GM18861 (cell line): ENCODE data around the gene VEGFA.
A peak's percentile ranks its signal among the peaks of the same experiment; 100 is the strongest.

Source experiments
- ATAC-seq: cut with Tn5 transposase; IDR thresholded peaks from one replicate; pipeline ENCODE4 v1.9.1; 2021; ENCODE audit not compliant: unreplicated experiment

VEGFA gene

GRCh38 chr6:43769526-43770371 is at the start of gene VEGFA:
VEGFA (plus strand) TSS chr6:43770211.
- peak; percentile 38 for ATAC-seq

DNA sequence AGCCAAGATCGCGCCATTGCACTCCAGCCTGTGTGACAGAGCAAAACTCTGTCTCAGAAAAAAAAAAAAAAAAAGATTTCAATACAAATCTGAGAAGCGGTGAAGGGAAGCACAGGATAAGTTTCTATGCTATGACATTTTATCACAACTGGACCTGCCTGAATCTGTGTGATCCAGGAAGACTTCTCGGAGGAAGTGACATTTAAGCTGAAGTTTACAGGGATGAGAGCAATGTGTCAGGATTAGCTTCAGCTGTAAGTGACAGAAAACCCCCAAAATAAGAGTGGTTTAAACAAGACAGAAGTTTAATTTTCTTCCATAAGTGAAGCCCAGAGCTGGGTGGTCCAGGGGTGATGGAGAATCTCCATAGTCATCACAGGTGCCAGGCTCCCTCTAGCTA is 49.0 kb upstream of the VEGFA start:
- no peak for ATAC-seq

DNA sequence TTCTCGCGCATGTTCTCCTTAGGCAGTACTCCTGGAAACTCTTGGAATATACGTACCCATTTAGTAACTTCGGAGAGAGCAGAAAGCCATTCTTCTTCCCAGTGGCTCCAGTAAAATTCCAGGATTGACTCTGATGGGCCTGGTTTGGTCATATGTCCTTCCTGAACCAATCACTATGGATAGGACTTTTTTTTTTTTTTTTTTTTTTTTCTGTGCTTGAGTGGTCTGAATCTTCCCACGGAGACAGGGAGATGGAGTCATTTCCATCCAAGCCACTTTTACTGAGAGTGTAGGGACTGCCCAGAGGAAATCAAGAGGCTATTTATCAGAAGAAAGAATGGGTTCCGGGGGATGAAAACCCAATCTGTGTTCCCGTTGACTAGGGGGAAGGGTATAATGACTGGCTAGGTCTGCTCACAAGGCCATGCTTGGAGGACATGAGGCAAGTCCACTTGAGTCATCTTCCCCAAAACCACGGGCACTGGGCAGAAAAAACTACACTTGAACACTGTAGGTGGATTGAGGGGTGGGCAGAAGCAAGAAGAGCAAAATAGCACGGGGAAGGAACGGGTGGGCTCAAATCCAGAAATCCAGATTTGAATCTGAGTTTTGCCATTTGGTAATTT is 47.0 kb upstream of the VEGFA start:
- ATAC-seq: no peak

- peak; percentile 65 for ATAC-seq
These were observed 46.2 kb upstream of the VEGFA start for GRCh38 chr6:43723737-43724295.

GRCh38 chr6:43724354-43724753 is 45.7 kb upstream of the VEGFA start:
- ATAC-seq: no peak

DNA sequence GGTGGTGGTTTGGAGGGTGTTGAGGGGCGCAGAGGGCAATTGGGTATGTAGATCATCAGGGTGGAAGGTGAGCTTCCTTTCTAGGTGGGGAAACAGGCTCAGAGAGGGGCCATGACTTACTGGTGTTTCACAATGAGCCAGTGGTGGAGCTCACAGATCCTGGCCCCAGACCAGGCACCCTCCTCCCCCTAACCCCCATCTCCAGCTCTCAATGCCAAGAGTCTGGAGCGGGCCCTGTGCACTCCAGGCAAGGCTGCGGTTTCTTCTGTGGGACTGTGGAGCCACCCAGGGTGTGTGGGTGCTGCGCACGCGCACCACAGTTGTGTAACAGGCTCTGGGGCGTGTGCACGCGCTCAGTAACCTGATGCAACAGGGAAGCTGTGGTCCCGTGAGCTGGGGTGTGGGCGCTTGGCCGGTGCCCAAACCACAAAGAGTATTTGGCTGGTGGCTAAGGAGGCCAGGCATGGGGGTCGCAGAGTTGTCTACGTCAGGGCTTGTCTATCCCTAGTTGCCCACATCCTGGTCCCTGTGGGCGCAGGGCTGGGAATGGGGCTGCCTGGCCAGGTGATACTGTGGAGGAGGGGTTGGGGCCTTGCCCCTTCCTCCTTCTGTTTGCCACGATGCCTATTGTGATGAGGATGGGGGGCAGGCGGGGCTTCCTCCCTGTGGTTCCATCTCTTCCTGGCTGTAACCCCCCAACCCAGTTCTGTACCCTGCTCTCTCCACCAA is 44.9 kb upstream of the VEGFA start:
- ATAC-seq: peak; percentile 64

GRCh38 chr6:43725643-43726580 is 44.1 kb upstream of the VEGFA start:
- no peak for ATAC-seq

- no peak for ATAC-seq
These were observed 42.4 kb upstream of the VEGFA start for GRCh38 chr6:43727634-43728033.

DNA sequence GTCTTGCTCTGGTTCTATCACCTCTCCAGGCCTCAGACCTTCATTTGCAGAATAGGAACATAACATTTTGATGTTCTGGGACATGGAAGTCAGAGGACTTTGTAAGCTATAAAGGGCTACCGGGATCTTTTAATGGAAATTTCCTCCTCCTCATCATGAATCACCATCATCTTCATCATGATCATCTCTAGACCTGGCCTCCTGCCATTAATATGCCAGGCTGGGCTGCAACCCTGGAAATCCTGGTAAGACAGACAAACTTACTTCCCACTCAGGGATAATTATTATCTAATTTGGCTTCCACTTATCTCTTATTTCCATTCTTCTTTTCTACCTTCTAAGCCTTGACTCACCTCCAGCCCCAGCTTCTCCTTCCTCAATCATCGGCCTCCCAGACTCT is 41.4 kb upstream of the VEGFA start:
- ATAC-seq: no peak

- ATAC-seq: no peak
These were observed 40.5 kb upstream of the VEGFA start for GRCh38 chr6:43729537-43729936.

DNA sequence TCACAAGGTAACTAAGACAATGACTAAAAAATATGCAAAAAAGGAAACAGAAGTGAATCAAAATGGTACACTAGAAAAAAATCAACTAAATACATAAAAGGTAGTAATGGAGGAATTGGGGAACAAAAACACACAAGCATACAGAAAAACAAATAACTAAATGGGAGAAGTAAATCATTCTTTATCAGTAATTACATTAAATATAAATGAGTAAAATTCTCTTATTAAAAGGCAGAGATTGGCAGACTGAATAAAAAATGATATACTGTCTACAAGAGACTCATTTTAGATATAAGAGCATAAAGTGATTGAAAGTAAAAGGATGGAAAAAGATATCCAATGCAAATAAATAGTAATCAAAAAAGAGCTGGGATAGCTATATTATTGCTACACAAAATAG is 39.4 kb upstream of the VEGFA start:
- ATAC-seq: no peak

GRCh38 chr6:43733471-43734293 is 36.3 kb upstream of the VEGFA start:
- ATAC-seq: peak; percentile 76

DNA sequence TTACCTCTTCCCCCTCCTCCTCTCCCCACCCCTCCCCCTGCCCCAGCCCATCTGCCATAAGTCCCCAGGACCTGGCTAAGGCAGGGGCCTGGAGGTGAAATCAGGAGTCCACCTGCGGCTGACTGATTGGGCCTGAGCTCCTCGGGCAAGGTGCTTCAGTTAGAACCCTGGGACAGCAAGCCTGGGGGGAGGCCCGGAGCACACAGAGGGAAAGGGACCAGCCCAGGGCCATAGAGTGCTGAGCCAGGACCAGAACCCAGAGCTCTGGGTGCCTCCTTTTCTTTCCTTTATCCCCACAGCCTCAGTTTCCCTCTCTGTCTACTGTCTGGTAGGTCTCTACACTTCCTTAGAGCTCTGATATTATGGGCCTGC is 35.7 kb upstream of the VEGFA start:
- no peak for ATAC-seq

- ATAC-seq: no peak
These were observed 34.3 kb upstream of the VEGFA start for GRCh38 chr6:43735642-43736199.

- no peak for ATAC-seq
These were observed 33.7 kb upstream of the VEGFA start for GRCh38 chr6:43736211-43736786.

DNA sequence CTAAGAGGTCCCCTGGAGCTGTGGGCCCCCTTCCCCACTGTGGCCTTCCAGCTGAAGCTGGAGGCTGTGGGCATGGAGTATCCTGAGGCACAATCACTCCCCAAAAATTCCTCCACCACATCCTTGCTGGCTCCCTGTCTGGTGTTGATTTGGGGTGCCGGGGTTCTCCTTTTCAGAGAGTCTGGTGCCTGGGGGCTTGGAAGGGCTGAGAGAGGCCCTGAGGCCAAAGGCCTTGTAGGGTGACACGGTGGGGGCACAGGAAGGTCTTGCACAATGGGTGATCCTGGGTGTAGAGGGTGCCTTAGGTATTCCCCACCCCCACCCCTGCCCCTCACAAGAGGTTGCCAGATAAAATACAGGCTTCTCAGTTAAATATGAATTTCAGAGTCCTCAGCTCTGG is 33.2 kb upstream of the VEGFA start:
- ATAC-seq: no peak

- ATAC-seq: no peak
These were observed 32.5 kb upstream of the VEGFA start for GRCh38 chr6:43737272-43738081.

DNA sequence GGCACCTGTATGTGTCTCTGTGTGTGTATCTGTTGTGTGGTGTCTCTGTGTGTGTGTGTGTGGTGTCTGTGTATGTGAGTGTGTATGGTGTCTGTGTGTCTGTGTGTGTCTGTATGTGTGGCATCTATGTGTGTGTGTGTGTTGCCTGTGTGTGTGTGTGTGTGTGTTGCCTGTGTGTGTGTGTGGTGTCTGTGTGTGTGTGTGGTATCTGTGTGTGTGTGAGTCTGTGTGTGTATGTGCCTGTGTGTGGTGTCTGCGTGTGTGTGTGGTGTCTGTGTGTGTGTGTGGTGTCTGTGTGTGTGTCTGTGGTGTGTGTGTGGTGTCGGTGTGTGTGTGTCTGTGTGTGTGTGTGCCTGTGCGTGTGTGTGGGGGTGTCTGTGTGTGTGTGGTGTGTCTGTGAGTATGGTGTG is 31.7 kb upstream of the VEGFA start:
- ATAC-seq: no peak
